OCI-LY7 (cell line): ENCODE results near the gene SLMAP.

Experiments used
- EZH2phosphoT487 ChIP-seq: fragments of 200-600 bp; sonication (generic); IDR thresholded peaks from 2 replicates; pipeline ENCODE4 v1.6.1; 2018; ENCODE audit warnings: low read depth, borderline replicate concordance, mild to moderate bottlenecking, mixed run types, antibody characterized with exemption, low read length, moderate library complexity, mixed read lengths
- TF ChIP-seq, protein P1 (sequence below): fragments of 200-600 bp; sonication (generic); conservative IDR thresholded peaks from 2 replicates; pipeline ENCODE4 v1.5.1; 2014; ENCODE audit warnings: mild to moderate bottlenecking, antibody characterized with exemption, low read length, moderate library complexity, mixed read lengths

DNA sequence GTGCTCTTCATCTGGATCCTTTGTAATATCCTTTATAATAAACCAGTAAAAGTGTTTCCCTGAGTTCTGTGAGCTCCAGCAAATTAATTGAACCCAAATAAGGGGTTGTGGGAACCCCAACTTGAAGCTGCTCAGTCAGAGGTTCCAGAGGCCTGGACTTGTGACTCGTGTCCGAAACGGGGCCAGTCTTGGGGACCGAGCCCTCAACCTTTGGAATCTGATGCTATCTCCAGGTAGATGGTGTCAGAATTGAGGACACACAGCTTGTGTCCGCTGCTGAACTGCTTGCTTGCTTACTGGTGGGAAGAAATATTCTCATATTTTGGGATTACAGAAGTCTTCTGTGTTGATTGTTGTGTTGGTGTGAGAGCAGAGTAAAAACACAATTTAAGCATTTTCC, 212.4 kb downstream of the SLMAP start:
- TF ChIP-seq, protein P1, sequence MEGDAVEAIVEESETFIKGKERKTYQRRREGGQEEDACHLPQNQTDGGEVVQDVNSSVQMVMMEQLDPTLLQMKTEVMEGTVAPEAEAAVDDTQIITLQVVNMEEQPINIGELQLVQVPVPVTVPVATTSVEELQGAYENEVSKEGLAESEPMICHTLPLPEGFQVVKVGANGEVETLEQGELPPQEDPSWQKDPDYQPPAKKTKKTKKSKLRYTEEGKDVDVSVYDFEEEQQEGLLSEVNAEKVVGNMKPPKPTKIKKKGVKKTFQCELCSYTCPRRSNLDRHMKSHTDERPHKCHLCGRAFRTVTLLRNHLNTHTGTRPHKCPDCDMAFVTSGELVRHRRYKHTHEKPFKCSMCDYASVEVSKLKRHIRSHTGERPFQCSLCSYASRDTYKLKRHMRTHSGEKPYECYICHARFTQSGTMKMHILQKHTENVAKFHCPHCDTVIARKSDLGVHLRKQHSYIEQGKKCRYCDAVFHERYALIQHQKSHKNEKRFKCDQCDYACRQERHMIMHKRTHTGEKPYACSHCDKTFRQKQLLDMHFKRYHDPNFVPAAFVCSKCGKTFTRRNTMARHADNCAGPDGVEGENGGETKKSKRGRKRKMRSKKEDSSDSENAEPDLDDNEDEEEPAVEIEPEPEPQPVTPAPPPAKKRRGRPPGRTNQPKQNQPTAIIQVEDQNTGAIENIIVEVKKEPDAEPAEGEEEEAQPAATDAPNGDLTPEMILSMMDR = no peak
- TF ChIP-seq EZH2phosphoT487 = no peak
